NCI-H146 treated with DMSO at 0.1 percent for 48 hours (cell line): Measurements from ENCODE around the gene KCNQ2.
A peak's percentile ranks its signal among the peaks of the same experiment; 100 is the strongest.

ENCODE experiments used
- DNase-seq: peaks from one replicate; lab custom pipeline; 2025; ENCODE audit not compliant: unreplicated experiment; lab: John Stamatoyannopoulos, UW

Gene KCNQ2

GRCh38 chr20:63472862-63473390 is 471 bp upstream of the KCNQ2 start:
- DNase-seq: no peak

- no peak for DNase-seq
These were observed 806 bp downstream of the KCNQ2 start for GRCh38 chr20:63471717-63471980.

GRCh38 chr20:63471002-63471716 is 1.3 kb downstream of the KCNQ2 start:
- DNase-seq: no peak

- DNase-seq: no peak
These were observed 2.0 kb downstream of the KCNQ2 start for GRCh38 chr20:63470410-63470809.

GRCh38 chr20:63469713-63470101 is 2.7 kb downstream of the KCNQ2 start:
- DNase-seq: no peak

GRCh38 chr20:63469019-63469712 is 3.3 kb downstream of the KCNQ2 start:
- no peak for DNase-seq

GRCh38 chr20:63468421-63468820 is 4.0 kb downstream of the KCNQ2 start:
- DNase-seq: no peak

- DNase-seq: no peak
These were observed 5.0 kb downstream of the KCNQ2 start for GRCh38 chr20:63467294-63468083.

- no peak for DNase-seq
These were observed 5.6 kb downstream of the KCNQ2 start for GRCh38 chr20:63466861-63467260.

GRCh38 chr20:63466250-63466825 is 6.1 kb downstream of the KCNQ2 start:
- DNase-seq: no peak

- DNase-seq: no peak
These were observed 6.8 kb downstream of the KCNQ2 start for GRCh38 chr20:63465380-63466249.

GRCh38 chr20:63464289-63464635 is 8.2 kb downstream of the KCNQ2 start:
- DNase-seq: no peak

- DNase-seq: no peak
These were observed 8.8 kb downstream of the KCNQ2 start for GRCh38 chr20:63463400-63464288.

GRCh38 chr20:63462244-63462643 is 10.2 kb downstream of the KCNQ2 start:
- no peak for DNase-seq

- DNase-seq: no peak
These were observed 11.2 kb downstream of the KCNQ2 start for GRCh38 chr20:63461104-63461763.

GRCh38 chr20:63459070-63459380 is 13.4 kb downstream of the KCNQ2 start:
- no peak for DNase-seq

GRCh38 chr20:63458170-63459069 is 14.0 kb downstream of the KCNQ2 start:
- no peak for DNase-seq

GRCh38 chr20:63457737-63458136 is 14.7 kb downstream of the KCNQ2 start:
- peak; percentile 40 for DNase-seq
